HK-2 (cell line): ENCODE data around the gene TSC2.
A peak's percentile ranks its signal among the peaks of the same experiment; 100 is the strongest.
"Not testable (repeated sequence)": the region's sequence is repeated elsewhere in the genome, so short reads cannot be mapped to it uniquely, and the experiment has no call there.

Source experiments
- DNase-seq: peaks from one replicate; pipeline ENCODE4 v3.0.0-alpha.2; 2018; ENCODE audit not compliant: unreplicated experiment

Gene TSC2

DNA sequence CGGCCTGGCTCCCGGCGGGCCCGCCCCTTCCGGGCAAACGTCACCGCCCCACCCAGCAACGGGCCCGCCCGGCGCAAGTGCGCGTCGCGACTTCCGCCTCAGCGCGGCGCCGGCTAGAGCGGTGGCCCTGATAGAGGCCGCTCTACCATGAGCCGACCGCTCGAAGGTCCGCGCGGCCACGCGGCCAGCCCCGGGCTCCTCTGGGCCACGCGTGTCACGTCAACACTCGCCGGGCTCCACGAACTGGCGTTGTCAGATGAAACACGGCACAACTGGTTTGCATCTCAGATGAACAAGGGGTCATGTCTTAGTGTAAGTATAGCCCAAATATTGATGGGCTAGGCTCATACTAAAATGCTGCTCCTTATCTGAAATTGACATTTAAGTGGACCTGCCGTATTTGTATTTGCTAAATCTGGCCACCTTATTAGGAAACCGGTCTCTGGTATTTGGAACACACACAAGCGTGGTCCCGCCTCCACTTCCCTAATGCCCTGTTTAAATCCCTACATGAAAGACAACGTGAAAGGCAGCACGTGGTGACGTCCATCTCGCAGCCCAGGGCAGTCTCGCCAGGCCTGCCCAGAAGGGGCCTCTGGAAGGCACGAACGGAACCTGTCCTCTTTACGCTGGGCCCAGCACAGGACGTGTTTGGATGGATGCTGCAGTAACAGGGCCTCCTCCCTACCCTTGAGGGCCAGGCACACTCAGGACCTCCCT lies 37.8 kb upstream of the TSC2 start, which contains the start of gene ZNF598:
TSS of gene ZNF598 (minus strand) at position 31 of the 720 bp plus-strand sequence.
- peak; percentile 70 for DNase-seq

- not testable (repeated sequence) for DNase-seq
Measured at GRCh38 chr16:2011726-2012125, 36.1 kb upstream of the TSC2 start.

- no peak for DNase-seq
Measured at GRCh38 chr16:2013527-2013926, 34.3 kb upstream of the TSC2 start.

- DNase-seq = no peak
Measured at GRCh38 chr16:2015117-2015946, 32.5 kb upstream of the TSC2 start.

DNA sequence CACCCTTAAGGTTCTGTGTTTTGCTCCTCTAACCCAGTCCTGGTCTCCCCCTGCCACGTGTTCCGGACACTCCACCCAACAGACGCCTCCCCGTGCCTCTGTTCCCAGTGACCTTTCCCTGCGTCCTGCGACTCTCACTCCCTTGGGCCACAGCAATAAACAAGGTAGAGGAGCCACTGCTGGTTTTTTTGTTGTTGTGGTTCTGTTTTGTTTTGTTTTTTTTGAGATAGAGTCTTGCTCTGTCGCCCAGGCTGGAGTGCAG lies 31.9 kb upstream of the TSC2 start:
- no peak for DNase-seq

DNA sequence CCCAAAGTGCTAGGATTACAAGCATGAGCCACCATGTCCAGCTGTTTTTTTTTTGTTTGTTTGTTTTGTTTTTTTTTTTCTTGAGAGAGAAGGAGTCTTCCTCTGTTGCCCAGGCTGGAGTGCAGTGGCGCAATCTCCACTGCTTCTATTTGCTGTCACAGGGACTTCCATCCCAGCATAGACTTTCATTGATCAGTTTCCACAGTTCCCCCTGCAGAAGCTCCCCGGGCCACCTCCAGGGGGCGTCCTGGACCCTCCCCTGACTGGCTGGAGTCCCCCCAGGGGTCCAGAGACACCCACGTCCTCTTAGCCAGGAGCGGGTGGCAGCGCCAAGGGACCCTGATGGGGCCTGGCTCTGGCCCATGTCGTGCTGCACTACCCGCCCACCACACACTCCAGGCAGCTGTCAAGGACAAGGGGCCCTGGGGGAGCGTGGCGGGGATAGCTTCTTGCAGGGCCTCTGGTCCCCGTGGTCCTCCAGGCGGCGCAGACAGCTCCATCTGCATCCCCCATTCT lies 31.3 kb upstream of the TSC2 start:
- DNase-seq = no peak

- DNase-seq = no peak
Measured at GRCh38 chr16:2019518-2019920, 28.3 kb upstream of the TSC2 start, which contains the start of gene NPW. TSS of gene NPW (plus strand) at chr16:2019785.

- DNase-seq = no peak
Measured at GRCh38 chr16:2019921-2020831, 27.6 kb upstream of the TSC2 start.

- peak; percentile 74 for DNase-seq
Measured at GRCh38 chr16:2022723-2023091, 25.1 kb upstream of the TSC2 start.

DNA sequence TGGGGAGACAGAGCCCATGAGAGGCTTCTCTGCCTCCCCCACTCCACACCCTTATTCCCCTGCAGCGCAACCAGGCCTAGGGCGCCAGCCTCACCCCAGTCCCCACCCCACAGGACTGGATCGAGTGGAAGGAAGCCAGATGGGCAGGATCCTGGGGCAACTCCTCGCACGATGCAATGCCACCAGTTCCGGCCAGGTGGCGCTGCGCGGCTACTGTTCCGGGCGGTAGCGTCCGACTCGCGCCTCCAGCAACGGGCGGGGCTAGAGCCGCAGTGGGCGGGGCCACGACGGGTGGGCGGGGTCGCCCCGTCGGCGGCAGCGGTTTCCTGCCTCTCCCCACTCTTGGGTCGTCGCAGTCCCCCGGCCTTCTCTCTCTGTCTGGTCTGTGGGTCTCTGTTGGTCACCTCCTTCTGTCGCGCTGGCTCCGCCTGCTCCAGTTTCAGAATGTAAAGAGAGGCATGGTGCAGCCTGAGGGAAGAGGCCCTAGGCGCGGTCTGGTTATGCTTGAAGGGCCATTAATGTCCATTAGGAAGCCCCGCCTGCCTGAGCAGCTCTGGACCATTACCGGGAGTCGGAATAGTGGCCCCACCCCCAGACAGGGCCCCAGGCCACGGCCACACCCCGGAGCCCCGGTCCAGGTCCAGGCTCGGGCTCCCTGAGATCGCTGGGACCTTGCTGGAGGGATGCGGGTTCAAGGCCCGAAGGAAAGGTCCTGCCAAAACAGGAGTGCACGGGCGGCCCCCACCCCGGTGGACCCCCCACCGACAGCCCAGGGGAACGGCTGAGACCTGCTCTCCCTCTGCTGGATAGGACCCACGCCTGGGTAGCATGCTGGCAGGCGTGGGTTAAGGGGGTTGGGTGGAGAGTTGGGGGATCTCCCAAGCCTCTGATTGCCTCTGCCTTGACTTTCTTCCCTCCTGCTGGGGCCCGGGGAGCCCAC lies 24.4 kb upstream of the TSC2 start:
- peak; percentile 91 for DNase-seq

DNA sequence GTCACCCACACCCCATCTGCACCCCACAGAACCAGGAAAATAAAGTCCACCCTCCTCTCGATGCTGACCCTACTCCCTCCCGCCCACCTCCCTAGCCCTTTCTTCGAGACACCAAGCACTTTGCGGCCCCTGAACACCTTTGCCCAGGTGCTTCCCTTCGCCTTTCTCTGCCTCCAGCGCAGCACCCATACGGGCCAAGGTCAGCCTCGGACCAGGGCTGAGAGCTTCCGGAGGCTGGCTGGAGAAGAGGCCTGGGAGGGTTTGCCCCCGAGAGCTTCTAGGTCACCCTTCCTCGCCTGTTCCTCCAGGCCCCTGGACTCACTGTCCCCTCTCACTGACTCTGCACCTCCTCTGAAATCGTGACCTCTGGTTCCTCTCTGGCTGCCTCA lies 23.8 kb upstream of the TSC2 start:
- DNase-seq = no peak

GRCh38 chr16:2025251-2025650 lies 22.5 kb upstream of the TSC2 start:
- DNase-seq = no peak

- no peak for DNase-seq
Measured at GRCh38 chr16:2025878-2026460, 21.8 kb upstream of the TSC2 start.

- peak; percentile 34 for DNase-seq
Measured at GRCh38 chr16:2026461-2027023, 21.2 kb upstream of the TSC2 start, which contains the start of gene NHERF2. TSS of gene NHERF2 (plus strand) at chr16:2026902. CDS start at chr16:2027006, 104 bp downstream.

DNA sequence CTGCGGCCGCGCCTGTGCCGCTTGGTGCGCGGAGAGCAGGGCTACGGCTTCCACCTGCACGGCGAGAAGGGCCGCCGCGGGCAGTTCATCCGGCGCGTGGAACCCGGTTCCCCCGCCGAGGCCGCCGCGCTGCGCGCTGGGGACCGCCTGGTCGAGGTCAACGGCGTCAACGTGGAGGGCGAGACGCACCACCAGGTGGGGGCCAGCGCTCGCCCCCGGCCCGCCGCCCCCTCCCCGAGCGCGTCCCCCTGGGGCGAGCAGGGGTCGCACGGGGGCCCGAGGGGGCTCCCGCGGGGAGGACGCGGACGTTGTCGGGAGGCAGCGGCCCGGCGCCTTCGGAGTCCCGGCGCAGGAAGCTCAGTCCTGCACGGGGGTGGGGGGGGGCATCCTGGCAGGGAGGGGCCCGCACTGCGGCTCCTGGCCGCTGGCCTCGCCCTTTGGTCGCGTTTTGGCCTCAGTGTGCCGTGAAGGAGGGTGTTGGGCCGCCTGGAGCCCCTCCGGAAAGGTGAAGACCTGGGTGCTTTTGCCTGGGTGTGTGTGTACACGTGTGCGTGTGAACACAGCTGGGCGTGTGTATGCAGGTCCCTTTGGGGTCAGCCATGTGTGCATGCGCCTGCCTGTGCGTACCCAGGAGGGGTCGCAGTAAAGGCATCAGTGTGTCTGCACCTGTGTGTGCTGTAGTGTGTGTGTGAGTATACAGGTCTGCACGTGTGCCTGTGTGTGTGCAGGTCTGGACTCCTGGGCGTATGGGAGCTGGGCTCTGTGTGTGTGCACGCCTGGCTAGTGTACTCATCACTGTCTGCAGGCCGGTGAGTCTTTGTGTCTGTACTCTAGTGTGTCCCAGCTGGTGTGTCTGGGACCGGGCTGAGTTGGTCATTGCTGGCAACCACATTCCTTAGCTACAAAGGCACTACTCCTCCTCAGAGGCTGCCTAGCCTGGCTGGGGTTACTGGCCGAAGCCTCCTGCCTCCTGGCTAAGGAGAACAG lies 20.5 kb upstream of the TSC2 start:
- peak; percentile 35 for DNase-seq

GRCh38 chr16:2028146-2028545 lies 19.6 kb upstream of the TSC2 start:
- no peak for DNase-seq

GRCh38 chr16:2028620-2029220 lies 19.1 kb upstream of the TSC2 start:
- DNase-seq = no peak

DNA sequence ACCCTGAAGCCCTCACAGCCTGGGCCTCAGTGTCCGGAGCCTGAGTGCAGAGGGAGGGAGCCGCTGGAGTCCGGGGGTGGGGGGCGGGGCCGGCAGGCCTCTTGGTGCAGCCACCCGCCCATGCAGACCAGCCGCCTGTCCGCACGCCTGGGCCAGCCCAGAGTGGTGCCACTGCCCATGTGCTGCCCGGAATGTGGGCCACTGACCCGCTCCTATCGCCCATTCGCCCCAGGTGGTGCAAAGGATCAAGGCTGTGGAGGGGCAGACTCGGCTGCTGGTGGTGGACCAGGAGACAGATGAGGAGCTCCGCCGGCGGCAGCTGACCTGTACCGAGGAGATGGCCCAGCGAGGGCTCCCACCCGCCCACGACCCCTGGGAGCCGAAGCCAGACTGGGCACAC lies 18.4 kb upstream of the TSC2 start:
- no peak for DNase-seq

DNA sequence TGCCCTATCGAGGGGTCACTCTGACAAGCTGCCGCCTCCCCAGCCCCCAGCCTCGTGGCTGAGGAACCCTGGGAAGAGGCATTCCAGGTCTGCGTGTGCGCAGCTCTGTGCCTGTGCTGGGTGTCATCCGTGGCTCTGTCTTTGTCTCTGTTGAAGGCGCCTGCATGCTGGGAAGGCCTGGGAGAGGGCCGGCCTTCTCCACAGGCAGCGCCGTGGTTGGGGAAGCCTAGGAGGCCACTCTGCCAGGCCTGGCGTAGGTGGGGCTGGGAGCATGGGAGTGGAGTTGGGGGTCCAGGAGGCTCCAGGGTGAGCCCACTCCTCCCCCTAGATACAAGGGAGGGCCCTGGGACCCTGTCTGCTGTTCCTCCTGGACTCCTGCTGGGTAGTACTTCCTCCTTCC lies 17.7 kb upstream of the TSC2 start:
- no peak for DNase-seq
